Esophagus muscularis mucosa (tissue), 4 donors: ENCODE measurements around the gene DKKL1. TPM values are rescaled to one million over a fixed set of nuclear protein-coding genes. Genes with fewer than 3 reads are reported as not detected.
"Not testable (repeated sequence)": the region's sequence is repeated elsewhere in the genome, so short reads cannot be mapped to it uniquely, and the experiment has no call there.

Experiments
- DNase-seq: peaks from one replicate; pipeline ENCODE4 v3.0.0-alpha.2; 2017; ENCODE audit errors: extremely low spot score
- H3K27ac ChIP-seq, 4 donors: fragments of 200-600 bp; sonication (generic); replicated peaks in 1 of 4; 1 replicate in 3 of 4; 2 replicates in 1 of 4; pipeline ENCODE4 v1.5.1; 2016 to 2019; ENCODE audit warnings: mild to moderate bottlenecking in 1 of 4
- H3K27me3 ChIP-seq, 4 donors: fragments of 200-600 bp; sonication (generic); one replicate each; pipeline versions ENCODE4 v1.5.1 to v1.6.0; 2016 to 2019
- H3K36me3 ChIP-seq, 4 donors: fragments of 200-600 bp; sonication (generic); one replicate each; pipeline ENCODE4 v1.5.1; 2016 to 2019
- H3K4me1 ChIP-seq, 4 donors: fragments of 200-600 bp; sonication (generic); one replicate each; pipeline ENCODE4 v1.5.1; 2016 to 2019
- H3K4me3 ChIP-seq, 4 donors: fragments of 200-600 bp; sonication (generic); 1 replicate in 2 of 4; 2 replicates in 2 of 4; pipeline ENCODE4 v1.5.1; 2016 to 2019; ENCODE audit warnings: mild to moderate bottlenecking in 4 of 4, moderate library complexity in 1 of 4
- H3K9me3 ChIP-seq, 4 donors: fragments of 200-600 bp; sonication (generic); 1 replicate in 3 of 4; 2 replicates in 1 of 4; pipeline ENCODE4 v1.5.1; 2016 to 2019
- CTCF ChIP-seq, 3 experiments: fragments of 200-600 bp in 2 of 3; fragments of 450-650 bp in 1 of 3; sonication (generic) in 2 of 3; IDR thresholded peaks; one replicate each; pipeline ENCODE4 v1.5.1; 2017 to 2019; ENCODE audit warnings: antibody characterized with exemption in 3 of 3, mild to moderate bottlenecking in 2 of 3, moderate library complexity in 1 of 3
- EP300 ChIP-seq: sonication (generic); formaldehyde crosslinking; IDR thresholded peaks from one replicate; pipeline ENCODE4 v1.6.1; 2017; ENCODE audit warnings: antibody characterized with exemption
- POLR2A ChIP-seq: fragments of 450-650 bp; IDR thresholded peaks from one replicate; pipeline ENCODE4 v1.6.1; 2017; ENCODE audit warnings: antibody characterized with exemption, moderate library complexity, mild to moderate bottlenecking, low read depth
- POLR2AphosphoS5 ChIP-seq, 2 donors: sonication (generic); formaldehyde crosslinking; IDR thresholded peaks; one replicate each; pipeline ENCODE4 v1.6.1; 2017; ENCODE audit warnings: antibody characterized with exemption in 2 of 2
- WGBS: methylation state at CpG from one replicate; pipeline ENCODE4 v1.1.5; 2018; 5-methylcytosine and 5-hydroxymethylcytosine counted together
- intact Hi-C: fragments of 100-400 bp; cut with DNase I; formaldehyde crosslinking; loops from one replicate; pipeline ENCODE4 v1.15.1; 2023
- total RNA-seq, 4 donors: library from RNA; depleted of rRNA; stranded (reverse); fragments of >200 nt; gene quantifications; one replicate each; pipeline versions ENCODE4 v1.1.0 to v1.2.1, GENCODE V29; 2016

DKKL1 gene
- total RNA-seq, 4 donors from 2014 or later: 0.40 to 0.83 (median 0.83) TPM; not detected in 1

GRCh38 chr19:49331616-49332055 is 32.0 kb upstream of the DKKL1 start:
- WGBS: 85% methylated on average over 2 of the region's 2 CpGs
- intact Hi-C loops: no loop called here
- Histone ChIP-seq H3K4me3 (no peak overlapping the region), H3K36me3 (peaks cover 0 to 17% (median 2%) of the 10 kb centered on the region in 4 donors), H3K4me1 (peaks cover 0 to 7% (median 0%) of the 10 kb centered on the region in 4 donors), H3K9me3 (no peaks in the 10 kb centered on the region), H3K27ac (no peak overlapping the region), H3K27me3 (no peaks in the 10 kb centered on the region)
- TF ChIP-seq CTCF (IDR thresholded peaks at IDR 0.05) (no peak), POLR2A (no peak), EP300 (no peak), POLR2AphosphoS5 (IDR thresholded peaks at IDR 0.05) (no peak)
- peak; percentile 64 for DNase-seq

DNA sequence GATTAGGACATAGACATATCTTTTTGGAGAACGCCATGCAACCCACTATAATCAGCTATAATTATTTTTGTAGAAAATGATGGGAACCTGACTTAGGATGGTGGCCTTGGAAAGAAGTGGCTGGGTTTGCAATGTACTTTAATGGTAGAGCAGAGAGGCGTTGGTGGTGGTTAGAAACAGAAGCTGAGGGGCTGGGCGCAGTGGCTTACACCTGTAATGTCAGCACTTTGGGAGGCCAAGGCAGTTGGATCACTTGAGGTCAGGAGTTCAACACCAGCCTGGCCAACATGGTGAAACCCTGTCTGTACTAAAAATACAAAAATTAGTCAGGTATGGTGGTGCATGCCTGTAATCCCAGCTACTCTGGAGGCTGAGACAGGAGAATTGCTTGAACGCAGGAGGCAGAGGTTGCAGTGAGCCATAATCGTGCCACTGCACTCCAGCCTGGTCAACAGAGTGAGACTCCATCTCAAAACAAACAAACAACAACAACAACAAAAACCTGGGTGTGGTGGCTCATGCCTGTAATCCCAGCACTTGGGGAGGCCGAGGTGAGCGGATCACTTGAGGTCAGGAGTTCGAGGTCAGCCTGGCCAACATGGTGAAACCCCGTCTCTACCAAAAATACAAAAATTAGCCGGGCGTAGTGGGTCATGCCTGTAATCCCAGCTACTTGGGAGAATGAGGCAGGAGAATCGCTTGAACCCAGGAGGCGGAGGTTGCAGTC is 30.8 kb upstream of the DKKL1 start:
- H3K4me1 ChIP-seq, H3K9me3 ChIP-seq, H3K27me3 ChIP-seq, H3K27ac ChIP-seq, intact Hi-C loops, H3K4me3 ChIP-seq: not testable (repeated sequence)
- peaks cover 0 to 17% (median 2%) of the 10 kb centered on the region in 4 donors for H3K36me3 ChIP-seq
- 96% methylated on average over 13 of the region's 13 CpGs for WGBS
- peak; percentile 31 for DNase-seq

DNA sequence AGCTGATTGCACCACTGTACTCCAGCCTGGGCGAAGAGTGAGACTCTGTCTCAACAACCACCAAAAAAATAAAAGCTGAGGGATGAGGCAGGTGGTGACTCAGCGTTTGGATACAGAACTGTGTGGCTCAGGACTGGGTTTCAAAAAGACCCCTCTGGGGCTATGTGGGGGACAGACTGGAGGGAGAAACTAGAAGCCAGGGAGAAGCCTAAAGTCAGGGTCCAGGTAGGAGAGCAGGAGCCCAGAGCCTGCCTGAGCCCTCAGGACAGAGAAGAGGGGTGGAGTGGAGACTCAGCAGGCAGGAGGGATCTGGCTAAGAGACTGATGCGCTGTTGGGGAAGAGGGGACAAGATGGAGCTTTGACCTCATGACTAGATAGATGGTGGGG is 30.3 kb upstream of the DKKL1 start:
- no peak for DNase-seq
- no peaks in the 10 kb centered on the region for H3K9me3 ChIP-seq
- H3K4me3 ChIP-seq: no peak overlapping the region
- no peak overlapping the region for H3K27ac ChIP-seq
- no peak for TF ChIP-seq EP300
- TF ChIP-seq POLR2AphosphoS5 (IDR thresholded peaks at IDR 0.05): no peak
- no peak for TF ChIP-seq POLR2A
- TF ChIP-seq CTCF (IDR thresholded peaks at IDR 0.05): no peak
- WGBS: 69% methylated on average over 3 of the region's 3 CpGs
- H3K27me3 ChIP-seq: no peaks in the 10 kb centered on the region
- peaks cover 3 to 13% (median 5%) of the 10 kb centered on the region in 4 donors for H3K4me1 ChIP-seq
- H3K36me3 ChIP-seq: peaks cover 0 to 17% (median 2%) of the 10 kb centered on the region in 4 donors
- intact Hi-C loops: no loop called here

- Histone ChIP-seq H3K9me3 (no peaks in the 10 kb centered on the region), H3K36me3 (peaks cover 0 to 17% (median 2%) of the 10 kb centered on the region in 4 donors), H3K27me3 (no peaks in the 10 kb centered on the region), H3K4me1 (peaks cover 8 to 18% (median 10%) of the 10 kb centered on the region in 4 donors), H3K4me3 (no peak overlapping the region), H3K27ac (no peak overlapping the region)
- no peak for TF ChIP-seq CTCF (IDR thresholded peaks at IDR 0.05)
- no peak for TF ChIP-seq POLR2A
- TF ChIP-seq EP300: no peak
- TF ChIP-seq POLR2AphosphoS5 (IDR thresholded peaks at IDR 0.05): no peak
- WGBS: 56% methylated on average over 7 of the region's 8 CpGs
- no peak for DNase-seq
- intact Hi-C loops: no loop called here
Measured at GRCh38 chr19:49333811-49334288, 29.8 kb upstream of the DKKL1 start.

DNA sequence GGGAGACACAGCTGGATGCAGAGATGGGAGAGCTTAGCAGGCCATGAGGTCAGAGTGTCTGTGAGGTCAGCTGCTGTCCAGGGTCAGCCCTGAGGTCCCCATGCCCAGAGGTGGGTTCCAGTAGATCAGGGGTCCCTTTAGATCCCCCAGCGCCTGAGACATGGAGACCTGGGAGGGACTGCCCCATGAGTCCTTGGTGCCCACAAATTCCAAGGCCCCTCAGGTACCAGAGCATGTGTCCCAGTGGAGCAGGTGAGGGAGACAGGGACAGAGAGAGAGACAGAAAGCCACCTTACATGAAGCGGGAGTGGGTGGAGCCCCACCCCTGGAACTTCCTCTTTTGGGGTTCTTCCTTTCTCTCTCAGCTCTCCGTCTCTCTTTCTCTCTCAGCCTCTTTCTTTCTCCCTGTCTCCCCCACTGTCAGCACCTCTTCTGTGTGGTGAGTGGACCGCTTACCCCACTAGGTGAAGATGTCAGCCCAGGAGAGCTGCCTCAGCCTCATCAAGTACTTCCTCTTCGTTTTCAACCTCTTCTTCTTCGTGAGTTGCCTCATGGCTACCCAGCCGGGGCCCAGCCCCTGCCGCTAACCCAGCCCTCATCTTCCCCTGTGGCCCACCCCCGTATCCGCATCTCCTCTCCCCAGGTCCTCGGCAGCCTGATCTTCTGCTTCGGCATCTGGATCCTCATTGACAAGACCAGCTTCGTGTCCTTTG is 28.4 kb upstream of the DKKL1 start, which contains the start of gene CD37:
TSS of gene CD37 (plus strand) at position 336 of the 713 bp plus-strand sequence. CDS start at position 471, 135 bp downstream.
- WGBS: 69% methylated on average over 12 of the region's 13 CpGs
- Histone ChIP-seq H3K9me3 (no peaks in the 10 kb centered on the region), H3K36me3 (peaks cover 0 to 15% (median 2%) of the 10 kb centered on the region in 4 donors), H3K4me3 (peak within 1 kb of the TSS; percentile 17 to 48 (median 34)), H3K4me1 (peaks cover 18 to 31% (median 24%) of the 10 kb centered on the region in 4 donors), H3K27ac (peak within 1 kb of the TSS in 3 of 4 donors; percentile 20 to 47 (median 24)), H3K27me3 (no peaks in the 10 kb centered on the region)
- DNase-seq: no peak
- intact Hi-C loops: no loop called here
- TF ChIP-seq POLR2AphosphoS5 (IDR thresholded peaks at IDR 0.05) (peak in 1 of 2 donors; percentile 27), POLR2A (no peak)
